Neural cell (in vitro differentiated cells): ENCODE results near the gene UCP1.

Source experiments
- EP300 ChIP-seq: fragments of 450-650 bp; conservative IDR thresholded peaks from 2 replicates; pipeline ENCODE4 v1.6.1; 2014; ENCODE audit warnings: antibody characterized with exemption, mild to moderate bottlenecking, moderate library complexity; ENCODE audit not compliant: poor library complexity, severe bottlenecking
- EZH2 ChIP-seq: fragments of 200-600, 300-800 bp; shearing (Covaris generic), sonication (generic); IDR thresholded peaks from 2 replicates; pipeline ENCODE4 v1.6.1; 2014; ENCODE audit warnings: antibody characterized with exemption, low read length, borderline replicate concordance, mild to moderate bottlenecking; ENCODE audit not compliant: insufficient read depth, poor library complexity, severe bottlenecking
- POLR2AphosphoS5 ChIP-seq: IDR thresholded peaks from 2 replicates; pipeline ENCODE4 v1.6.1; 2012
- RAD21 ChIP-seq: fragments of 450-650 bp; conservative IDR thresholded peaks from 2 replicates; pipeline ENCODE4 v1.6.1; 2014; ENCODE audit warnings: antibody characterized with exemption, mild to moderate bottlenecking, moderate library complexity
- TF ChIP-seq, protein P1 (sequence below): IDR thresholded peaks from 2 replicates; pipeline ENCODE4 v1.6.1; 2012; ENCODE audit warnings: borderline replicate concordance
- TF ChIP-seq, protein P2 (sequence below): fragments of 450-650 bp; IDR thresholded peaks from 2 replicates; pipeline ENCODE4 v1.5.1; 2014; ENCODE audit warnings: antibody characterized with exemption, mild to moderate bottlenecking, moderate library complexity; ENCODE audit not compliant: poor library complexity, severe bottlenecking

DNA sequence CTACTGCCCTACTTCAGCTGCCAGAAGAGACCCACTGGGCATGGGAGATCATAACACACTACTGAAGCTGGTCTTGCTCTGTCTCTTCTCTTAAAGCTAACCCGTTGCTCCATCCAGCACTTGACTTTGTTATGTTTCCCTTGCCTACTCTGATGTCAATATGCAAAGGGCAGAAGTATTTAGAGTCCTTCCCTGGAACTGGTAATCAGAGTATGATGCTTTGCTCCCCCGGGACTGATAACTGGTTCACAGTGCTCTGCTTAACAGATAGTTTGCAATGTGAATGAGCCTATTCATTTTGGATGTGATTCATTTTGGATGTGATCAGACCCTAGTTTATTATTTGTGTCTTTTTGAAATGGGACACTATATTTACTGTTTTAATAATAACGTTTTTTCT is 12.3 kb upstream of the UCP1 start:
- TF ChIP-seq, protein P1, sequence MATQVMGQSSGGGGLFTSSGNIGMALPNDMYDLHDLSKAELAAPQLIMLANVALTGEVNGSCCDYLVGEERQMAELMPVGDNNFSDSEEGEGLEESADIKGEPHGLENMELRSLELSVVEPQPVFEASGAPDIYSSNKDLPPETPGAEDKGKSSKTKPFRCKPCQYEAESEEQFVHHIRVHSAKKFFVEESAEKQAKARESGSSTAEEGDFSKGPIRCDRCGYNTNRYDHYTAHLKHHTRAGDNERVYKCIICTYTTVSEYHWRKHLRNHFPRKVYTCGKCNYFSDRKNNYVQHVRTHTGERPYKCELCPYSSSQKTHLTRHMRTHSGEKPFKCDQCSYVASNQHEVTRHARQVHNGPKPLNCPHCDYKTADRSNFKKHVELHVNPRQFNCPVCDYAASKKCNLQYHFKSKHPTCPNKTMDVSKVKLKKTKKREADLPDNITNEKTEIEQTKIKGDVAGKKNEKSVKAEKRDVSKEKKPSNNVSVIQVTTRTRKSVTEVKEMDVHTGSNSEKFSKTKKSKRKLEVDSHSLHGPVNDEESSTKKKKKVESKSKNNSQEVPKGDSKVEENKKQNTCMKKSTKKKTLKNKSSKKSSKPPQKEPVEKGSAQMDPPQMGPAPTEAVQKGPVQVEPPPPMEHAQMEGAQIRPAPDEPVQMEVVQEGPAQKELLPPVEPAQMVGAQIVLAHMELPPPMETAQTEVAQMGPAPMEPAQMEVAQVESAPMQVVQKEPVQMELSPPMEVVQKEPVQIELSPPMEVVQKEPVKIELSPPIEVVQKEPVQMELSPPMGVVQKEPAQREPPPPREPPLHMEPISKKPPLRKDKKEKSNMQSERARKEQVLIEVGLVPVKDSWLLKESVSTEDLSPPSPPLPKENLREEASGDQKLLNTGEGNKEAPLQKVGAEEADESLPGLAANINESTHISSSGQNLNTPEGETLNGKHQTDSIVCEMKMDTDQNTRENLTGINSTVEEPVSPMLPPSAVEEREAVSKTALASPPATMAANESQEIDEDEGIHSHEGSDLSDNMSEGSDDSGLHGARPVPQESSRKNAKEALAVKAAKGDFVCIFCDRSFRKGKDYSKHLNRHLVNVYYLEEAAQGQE, result no peak
- TF ChIP-seq POLR2AphosphoS5 (no peak), RAD21 (no peak), EZH2 (no peak), EP300 (no peak)
- TF ChIP-seq, protein P2, sequence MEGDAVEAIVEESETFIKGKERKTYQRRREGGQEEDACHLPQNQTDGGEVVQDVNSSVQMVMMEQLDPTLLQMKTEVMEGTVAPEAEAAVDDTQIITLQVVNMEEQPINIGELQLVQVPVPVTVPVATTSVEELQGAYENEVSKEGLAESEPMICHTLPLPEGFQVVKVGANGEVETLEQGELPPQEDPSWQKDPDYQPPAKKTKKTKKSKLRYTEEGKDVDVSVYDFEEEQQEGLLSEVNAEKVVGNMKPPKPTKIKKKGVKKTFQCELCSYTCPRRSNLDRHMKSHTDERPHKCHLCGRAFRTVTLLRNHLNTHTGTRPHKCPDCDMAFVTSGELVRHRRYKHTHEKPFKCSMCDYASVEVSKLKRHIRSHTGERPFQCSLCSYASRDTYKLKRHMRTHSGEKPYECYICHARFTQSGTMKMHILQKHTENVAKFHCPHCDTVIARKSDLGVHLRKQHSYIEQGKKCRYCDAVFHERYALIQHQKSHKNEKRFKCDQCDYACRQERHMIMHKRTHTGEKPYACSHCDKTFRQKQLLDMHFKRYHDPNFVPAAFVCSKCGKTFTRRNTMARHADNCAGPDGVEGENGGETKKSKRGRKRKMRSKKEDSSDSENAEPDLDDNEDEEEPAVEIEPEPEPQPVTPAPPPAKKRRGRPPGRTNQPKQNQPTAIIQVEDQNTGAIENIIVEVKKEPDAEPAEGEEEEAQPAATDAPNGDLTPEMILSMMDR, result no peak
